OCI-LY7 (cell line): Measurements from ENCODE around the gene IGSF9. TPM values are rescaled to one million over a fixed set of nuclear protein-coding genes. Genes with fewer than 3 reads are reported as not detected.

Experiments used
- BruUV-seq: library from RNA; stranded (reverse); fragments of 400-500 nt; replicated peaks from 2 replicates; lab custom pipeline; 2021; lab: Mats Ljungman, UMichigan
- CTCF ChIA-PET: fragments of 300-600 bp; sonication (Branson Sonifier 250); formaldehyde crosslinking; loops from one replicate; lab custom pipeline; 2022; ENCODE audit warnings: antibody characterized with exemption; ENCODE audit not compliant: unreplicated experiment; lab: Charles Lee
- POLR2A ChIA-PET: fragments of 300-600 bp; sonication (Branson Sonifier 250); formaldehyde crosslinking; loops from one replicate; lab custom pipeline; 2022; ENCODE audit warnings: antibody characterized with exemption; lab: Charles Lee
- DNase-seq: peaks from one replicate; pipeline ENCODE4 v3.0.0-alpha.2; 2015; ENCODE audit warnings: low spot score
- H2AFZ ChIP-seq: fragments of 200-600 bp; sonication (generic), shearing (Covaris generic); 2 replicates; pipeline ENCODE4 v1.6.1; 2014; ENCODE audit warnings: mild to moderate bottlenecking, antibody characterized with exemption, low read length, moderate library complexity
- H3K27ac ChIP-seq: fragments of 200-600 bp; sonication (generic); 2 replicates; pipeline ENCODE4 v1.5.1; 2014; ENCODE audit warnings: mixed run types, low read depth, mild to moderate bottlenecking, moderate library complexity, low read length, inconsistent platforms; ENCODE audit not compliant: poor library complexity, severe bottlenecking
- H3K36me3 ChIP-seq: fragments of 200-600 bp; sonication (generic); 2 replicates; pipeline ENCODE4 v1.6.1; 2014; ENCODE audit warnings: mild to moderate bottlenecking, antibody characterized with exemption, low read length, moderate library complexity, mixed read lengths; ENCODE audit not compliant: insufficient read depth
- H3K4me1 ChIP-seq: fragments of 200-600 bp; sonication (generic); 2 replicates; pipeline ENCODE4 v1.5.1; 2014; ENCODE audit warnings: mild to moderate bottlenecking, low read length; ENCODE audit not compliant: insufficient read depth, poor library complexity, severe bottlenecking
- H3K4me2 ChIP-seq: fragments of 200-600 bp; sonication (generic); 2 replicates; pipeline ENCODE4 v1.6.1; 2014; ENCODE audit warnings: mild to moderate bottlenecking, low read length
- H3K4me3 ChIP-seq: fragments of 200-600 bp; sonication (generic); 2 replicates; pipeline ENCODE4 v1.5.1; 2014; ENCODE audit warnings: mild to moderate bottlenecking, low read depth, low read length; ENCODE audit not compliant: poor library complexity, severe bottlenecking
- H3K79me2 ChIP-seq: fragments of 200-600 bp; sonication (generic); 2 replicates; pipeline ENCODE4 v1.6.1; 2016; ENCODE audit warnings: low read depth, mild to moderate bottlenecking, low read length, moderate library complexity, mixed read lengths; ENCODE audit not compliant: insufficient read depth
- H3K9me2 ChIP-seq: fragments of 200-600 bp; sonication (generic); 2 replicates; pipeline ENCODE4 v1.6.1; 2016; ENCODE audit warnings: mild to moderate bottlenecking, low read length, mixed read lengths; ENCODE audit not compliant: insufficient read depth
- H3K9me3 ChIP-seq: fragments of 200-600 bp; sonication (generic); 2 replicates; pipeline ENCODE4 v1.6.1; 2014; ENCODE audit warnings: mild to moderate bottlenecking, mixed run types, low read length, mixed read lengths
- H4K20me1 ChIP-seq: fragments of 200-600 bp; sonication (generic); 2 replicates; pipeline ENCODE4 v1.6.1; 2014; ENCODE audit warnings: mild to moderate bottlenecking, antibody characterized with exemption, low read length, moderate library complexity, mixed read lengths; ENCODE audit not compliant: insufficient read depth
- CTCF ChIP-seq: fragments of 200-600 bp; sonication (generic); conservative IDR thresholded peaks from 2 replicates; pipeline ENCODE4 v1.5.1; 2014; ENCODE audit warnings: mild to moderate bottlenecking, antibody characterized with exemption, low read length, moderate library complexity, mixed read lengths
- EZH2phosphoT487 ChIP-seq: fragments of 200-600 bp; sonication (generic); IDR thresholded peaks from 2 replicates; pipeline ENCODE4 v1.6.1; 2018; ENCODE audit warnings: low read depth, borderline replicate concordance, mild to moderate bottlenecking, mixed run types, antibody characterized with exemption, low read length, moderate library complexity, mixed read lengths
- intact Hi-C: fragments of 100-400 bp; cut with micrococcal nuclease; formaldehyde crosslinking; loops from one replicate; pipeline ENCODE4 v1.10.0; 2022; ENCODE audit not compliant: unreplicated experiment
- total RNA-seq, 2 experiments: library from RNA; depleted of rRNA in 1 of 2; stranded (reverse); fragments of >200 nt in 1 of 2; shearing (Covaris generic) in 1 of 2; gene quantifications; 2 replicates each; pipeline ENCODE4 v1.2.3, GENCODE V29; 2014 to 2022

IGSF9 gene
- total RNA-seq, 2 experiments from 2014 or later: not detected

DNA sequence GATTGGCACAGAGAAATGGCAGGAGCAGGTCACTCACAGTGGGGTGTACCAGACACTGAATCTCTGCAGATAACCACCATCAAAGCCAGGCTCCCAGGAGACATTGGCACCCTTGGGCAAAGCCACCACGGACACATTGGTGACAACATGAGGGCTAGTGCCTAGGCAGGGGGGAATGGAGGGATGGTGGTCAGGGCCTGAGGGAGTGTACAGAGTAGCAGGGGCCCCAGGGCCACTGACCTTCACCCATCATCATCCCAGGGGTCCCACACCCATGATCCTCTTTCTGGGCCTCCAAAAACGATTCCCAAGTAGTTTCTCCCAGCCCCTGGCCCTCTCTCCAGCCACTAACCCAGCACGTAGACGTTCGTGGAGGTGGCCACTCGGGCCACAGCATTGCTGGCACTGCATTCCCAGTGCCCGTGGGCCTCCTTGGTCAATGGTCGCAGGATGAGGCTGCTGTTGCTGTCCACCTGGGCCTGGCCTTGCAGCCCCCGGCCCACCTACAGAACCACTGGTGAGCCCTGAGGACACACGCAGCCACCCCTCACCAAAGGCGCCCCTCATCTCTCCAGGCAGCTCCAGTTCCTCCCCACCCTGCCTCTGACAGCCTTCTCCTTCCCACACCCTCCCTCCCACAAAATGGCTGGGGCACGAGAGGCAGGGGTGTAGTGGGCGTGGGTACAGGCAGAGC is 14.2 kb downstream of the IGSF9 start:
- no peak overlapping the region for H3K4me3 ChIP-seq
- H3K79me2 ChIP-seq: no peaks in the 10 kb centered on the region
- H3K9me3 ChIP-seq: no peaks in the 10 kb centered on the region
- TF ChIP-seq EZH2phosphoT487: no peak
- H4K20me1 ChIP-seq: no peaks in the 10 kb centered on the region
- BruUV-seq: no TSS peak
- no peak overlapping the region for H3K27ac ChIP-seq
- H3K9me2 ChIP-seq: no peaks in the 10 kb centered on the region
- no peak for DNase-seq
- no peak overlapping the region for H2AFZ ChIP-seq
- H3K4me1 ChIP-seq: peaks cover 2% of the 10 kb centered on the region
- ChIA-PET CTCF (no interaction called here), POLR2A (no interaction called here)
- no peaks in the 10 kb centered on the region for H3K36me3 ChIP-seq
- H3K4me2 ChIP-seq: no peak overlapping the region
- intact Hi-C loops: no loop called here

GRCh38 chr1:159930634-159931033 is 14.8 kb downstream of the IGSF9 start:
- DNase-seq: no peak
- BruUV-seq: no TSS peak
- intact Hi-C loops: no loop called here

GRCh38 chr1:159930216-159930615 is 15.2 kb downstream of the IGSF9 start:
- Histone ChIP-seq H3K4me3 (no peak overlapping the region), H3K36me3 (no peaks in the 10 kb centered on the region), H3K4me2 (no peak overlapping the region), H3K9me2 (no peaks in the 10 kb centered on the region), H2AFZ (no peak overlapping the region), H4K20me1 (no peaks in the 10 kb centered on the region), H3K79me2 (peaks cover 1% of the 10 kb centered on the region; the same call in 1 of the 2 replicates), H3K27ac (no peak overlapping the region), H3K9me3 (no peaks in the 10 kb centered on the region), H3K4me1 (peaks cover 9% of the 10 kb centered on the region)
- TF ChIP-seq CTCF: no peak
- no TSS peak for BruUV-seq
- DNase-seq: no peak
- POLR2A ChIA-PET: no interaction called here
- CTCF ChIA-PET: no interaction called here
- intact Hi-C loops: no loop called here

More at GRCh38 chr1:159930634-159931033, 14.8 kb downstream of the IGSF9 start:
- no peaks in the 10 kb centered on the region for H3K9me2 ChIP-seq
- H3K9me3 ChIP-seq: no peaks in the 10 kb centered on the region
- H3K4me2 ChIP-seq: no peak overlapping the region
- no peaks in the 10 kb centered on the region for H4K20me1 ChIP-seq
- TF ChIP-seq CTCF (no peak), EZH2phosphoT487 (no peak)
- H3K4me1 ChIP-seq: peaks cover 8% of the 10 kb centered on the region
- POLR2A ChIA-PET: no interaction called here
- no peaks in the 10 kb centered on the region for H3K79me2 ChIP-seq
- H3K27ac ChIP-seq: no peak overlapping the region
- no peaks in the 10 kb centered on the region for H3K36me3 ChIP-seq
- CTCF ChIA-PET: no interaction called here
- H2AFZ ChIP-seq: no peak overlapping the region
- no peak overlapping the region for H3K4me3 ChIP-seq
